HepG2 (cell line): Measurements from ENCODE around the gene ZGRF1. TPM values are rescaled to one million over a fixed set of nuclear protein-coding genes. Genes with fewer than 3 reads are reported as not detected.

Source experiments
- ATAC-seq: fragments of 200-7000 bp; cut with Tn5 transposase; 3 replicates; pipeline ENCODE4 v1.9.1; 2020; ENCODE audit warnings: mild to moderate bottlenecking, moderate library complexity
- BruUV-seq: library from RNA; stranded (reverse); fragments of 400-500 nt; replicated peaks from 2 replicates; lab custom pipeline; 2021; lab: Mats Ljungman, UMichigan
- CTCF ChIA-PET: fragments of 300-600 bp; formaldehyde crosslinking; extraction: SDS; loops from one replicate; lab custom pipeline; 2021; ENCODE audit warnings: low total read pairs, inconsistent platforms, low intra/inter-chr PET ratio; lab: Yijun Ruan, JAX
- POLR2A ChIA-PET: fragments of 350-600 bp; sonication (Branson Sonifier 250); formaldehyde crosslinking; loops from one replicate; lab custom pipeline; 2020; ENCODE audit warnings: antibody characterized with exemption, inconsistent platforms; lab: Yijun Ruan, JAX
- DNase-seq: peaks from one replicate; pipeline ENCODE4 v3.0.0-alpha.2; 2015; ENCODE audit warnings: low spot score
- FAIRE-seq: peaks from 3 replicates; lab custom pipeline; 2011; peaks lifted over from hg19 to GRCh38; lab: Jason Lieb, UNC
- H2AFZ ChIP-seq: one replicate; pipeline ENCODE4 v1.6.1; 2011; ENCODE audit warnings: low read length, inconsistent platforms
- H3K27ac ChIP-seq: fragments of 300-600 bp; 3 replicates; pipeline ENCODE4 v1.8.0; 2011; ENCODE audit warnings: mixed run types, mild to moderate bottlenecking, mixed read lengths, low read length, inconsistent platforms; ENCODE audit not compliant: insufficient read depth; ENCODE audit errors: extremely low read length
- H3K27me3 ChIP-seq, 2 experiments: fragments of 200-600 bp in 1 of 2; 2 replicates in 1 of 2; 3 replicates in 1 of 2; pipeline versions ENCODE4 v1.6.0 to v1.8.0; 2011; ENCODE audit warnings: low read length in 2 of 2, mild to moderate bottlenecking in 2 of 2, moderate library complexity in 2 of 2, inconsistent platforms in 1 of 2; ENCODE audit not compliant: insufficient read depth in 2 of 2, control insufficient read depth in 1 of 2
- H3K36me3 ChIP-seq, 2 experiments: fragments of 200-600 bp in 1 of 2; replicated peaks in 1 of 2; 2 replicates in 1 of 2; 3 replicates in 1 of 2; pipeline versions ENCODE4 v1.5.1 to v1.8.0; 2011; ENCODE audit warnings: low read length in 2 of 2, inconsistent platforms in 1 of 2; ENCODE audit not compliant: insufficient read depth in 2 of 2, control insufficient read depth in 1 of 2
- H3K4me1 ChIP-seq: 2 replicates; pipeline ENCODE4 v1.5.1; 2012; ENCODE audit warnings: low read length, inconsistent platforms; ENCODE audit not compliant: insufficient read depth
- H3K4me2 ChIP-seq: 2 replicates; pipeline ENCODE4 v1.6.0; 2011; ENCODE audit warnings: low read depth, low read length, inconsistent platforms
- H3K4me3 ChIP-seq, 3 experiments: fragments of 200-600 bp in 1 of 3; sonication (generic), shearing (Covaris generic) in 1 of 3; replicated peaks in 1 of 3; 2 replicates each; pipeline ENCODE4 v1.5.1; 2011 to 2016; ENCODE audit warnings: low read length in 3 of 3, inconsistent platforms in 2 of 3, low read depth in 2 of 3, mild to moderate bottlenecking in 2 of 3, control low read depth in 1 of 3, mixed read lengths in 1 of 3; ENCODE audit not compliant: insufficient read depth in 1 of 3
- H3K79me2 ChIP-seq: one replicate; pipeline ENCODE4 v1.6.1; 2011; ENCODE audit warnings: low read length, inconsistent platforms; ENCODE audit not compliant: insufficient read depth
- H3K9ac ChIP-seq: 2 replicates; pipeline ENCODE4 v1.6.0; 2011; ENCODE audit warnings: mild to moderate bottlenecking, low read depth, low read length, inconsistent platforms; ENCODE audit not compliant: insufficient read depth
- H3K9me3 ChIP-seq: 2 replicates; pipeline ENCODE4 v1.5.1; 2012; ENCODE audit warnings: mild to moderate bottlenecking, low read length
- H4K20me1 ChIP-seq: 2 replicates; pipeline ENCODE4 v1.6.0; 2011; ENCODE audit warnings: inconsistent platforms, mild to moderate bottlenecking, low read length, moderate library complexity; ENCODE audit not compliant: insufficient read depth
- GTF3A ChIP-seq: sonication (generic); formaldehyde crosslinking; conservative IDR thresholded peaks from 2 replicates; pipeline ENCODE4 v1.4.0; 2020; ENCODE audit warnings: mild to moderate bottlenecking, missing genetic modification reagents
- NR3C1 ChIP-seq: sonication (generic); formaldehyde crosslinking; IDR thresholded peaks from 2 replicates; pipeline ENCODE4 v1.4.0; 2020; ENCODE audit warnings: missing genetic modification reagents
- SP1 ChIP-seq, 2 experiments: fragments of 450-650 bp in 1 of 2; sonication (generic) in 1 of 2; formaldehyde crosslinking in 1 of 2; IDR thresholded peaks; 2 replicates each; pipeline versions ENCODE4 v1.4.0 to v1.6.1; 2016 to 2020; ENCODE audit warnings: missing genetic modification reagents in 1 of 2
- ZBTB3 ChIP-seq: sonication (generic); formaldehyde crosslinking; IDR thresholded peaks from 2 replicates; pipeline ENCODE4 v1.4.0; 2020; ENCODE audit warnings: low read depth, mild to moderate bottlenecking, moderate library complexity, missing genetic modification reagents, borderline replicate concordance
- ZC3H4 ChIP-seq: sonication (generic); formaldehyde crosslinking; IDR thresholded peaks from 2 replicates; pipeline ENCODE4 v1.4.0; 2020; ENCODE audit warnings: missing genetic modification reagents, borderline replicate concordance
- ZFP36L1 ChIP-seq: sonication (generic); formaldehyde crosslinking; IDR thresholded peaks from 2 replicates; pipeline ENCODE4 v1.8.0; 2022; ENCODE audit warnings: mild to moderate bottlenecking, missing genetic modification reagents, moderate library complexity
- WGBS: methylation state at CpG from one replicate; pipeline ENCODE4 v1.1.6; 2017; ENCODE audit warnings: low lambda C conversion rate; 5-methylcytosine and 5-hydroxymethylcytosine counted together
- in situ Hi-C: cut with HindIII; loops from 2 replicates; pipeline ENCODE4 v1.10.0; 2017; ENCODE audit warnings: low pct_unique_long_range_greater_than_20kb; ENCODE audit not compliant: extremely low pct_ligation_motif_present
- intact Hi-C: fragments of 100-400 bp; cut with micrococcal nuclease; formaldehyde crosslinking; loops from one replicate; pipeline ENCODE4 v1.10.0; 2022; ENCODE audit not compliant: unreplicated experiment
- polyA plus RNA-seq, 8 experiments: library from polyadenylated mRNA; depleted of rRNA in 3 of 8; stranded (reverse) in 7 of 8; unstranded in 1 of 8; fragments of >200 nt; fragmentation: Illumina TruSeq in 4 of 8; extraction: Trizol in 4 of 8; gene quantifications; 2 replicates each; pipeline versions ENCODE4 v1.2.1 to v1.2.3, GENCODE V29; 2011 to 2016; ENCODE audit warnings: low read depth in 4 of 8, missing spikeins in 1 of 8, mixed read lengths in 1 of 8; ENCODE audit not compliant: insufficient read depth in 1 of 8
- total RNA-seq, 5 experiments: library from RNA; depleted of rRNA; stranded (reverse); fragments of >200 nt; fragmentation: Illumina TruSeq; extraction: Trizol; gene quantifications; 2 replicates each; pipeline ENCODE4 v1.2.3, GENCODE V29; 2016; ENCODE audit warnings: low read depth in 1 of 5
- TF ChIP-seq, protein P1 (sequence below): sonication (generic); formaldehyde crosslinking; IDR thresholded peaks from 2 replicates; pipeline ENCODE4 v1.5.1; 2020; ENCODE audit warnings: missing genetic modification reagents, mild to moderate bottlenecking, borderline replicate concordance
- TF ChIP-seq, protein P2 (sequence below): sonication (generic); formaldehyde crosslinking; IDR thresholded peaks from 2 replicates; pipeline ENCODE4 v1.5.0; 2020; ENCODE audit warnings: missing genetic modification reagents

ZGRF1 gene
- total and polyA plus RNA-seq, 2 of the 13 experiments (the other 11 are each of a cell fraction or from before 2014, with no cell fraction given), result 8.6 to 15.9 TPM

DNA sequence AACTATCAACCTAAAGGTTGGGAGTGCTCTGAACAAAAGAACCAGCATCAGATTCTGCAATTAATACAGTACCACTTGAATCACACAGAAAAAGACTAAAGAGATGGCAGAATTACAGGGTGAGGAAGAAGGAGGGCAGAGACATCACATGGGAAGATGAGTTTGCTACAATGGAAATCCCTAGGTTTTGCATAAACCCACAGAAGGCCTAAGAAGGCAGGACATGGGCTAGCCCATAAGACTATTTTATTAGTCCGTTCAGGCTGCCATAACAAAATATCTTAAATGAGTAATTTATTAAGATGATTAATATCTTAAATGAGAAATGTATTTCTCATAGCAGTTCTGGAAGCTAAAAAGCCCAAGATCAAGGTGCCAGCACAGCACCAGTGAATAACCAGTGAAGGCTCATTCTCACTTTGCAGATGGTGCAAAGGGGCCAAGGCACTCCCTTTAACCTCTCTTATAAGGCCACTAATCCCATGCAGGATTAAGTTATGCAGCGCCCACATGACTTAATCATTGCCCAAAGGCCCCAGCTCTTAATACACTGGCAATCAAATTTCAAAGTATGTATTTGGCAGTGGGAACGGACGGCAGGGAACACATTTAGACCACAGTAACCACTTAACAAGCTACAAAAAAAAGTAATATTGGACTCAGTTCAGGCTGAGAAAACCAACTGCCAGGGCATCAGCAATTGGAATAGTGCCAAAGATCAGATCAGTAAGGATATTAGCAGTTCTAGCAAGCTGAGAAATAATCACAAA is 73.1 kb downstream of the ZGRF1 start (continued):
- TF ChIP-seq ZBTB3, result no peak
- TF ChIP-seq, protein P1, sequence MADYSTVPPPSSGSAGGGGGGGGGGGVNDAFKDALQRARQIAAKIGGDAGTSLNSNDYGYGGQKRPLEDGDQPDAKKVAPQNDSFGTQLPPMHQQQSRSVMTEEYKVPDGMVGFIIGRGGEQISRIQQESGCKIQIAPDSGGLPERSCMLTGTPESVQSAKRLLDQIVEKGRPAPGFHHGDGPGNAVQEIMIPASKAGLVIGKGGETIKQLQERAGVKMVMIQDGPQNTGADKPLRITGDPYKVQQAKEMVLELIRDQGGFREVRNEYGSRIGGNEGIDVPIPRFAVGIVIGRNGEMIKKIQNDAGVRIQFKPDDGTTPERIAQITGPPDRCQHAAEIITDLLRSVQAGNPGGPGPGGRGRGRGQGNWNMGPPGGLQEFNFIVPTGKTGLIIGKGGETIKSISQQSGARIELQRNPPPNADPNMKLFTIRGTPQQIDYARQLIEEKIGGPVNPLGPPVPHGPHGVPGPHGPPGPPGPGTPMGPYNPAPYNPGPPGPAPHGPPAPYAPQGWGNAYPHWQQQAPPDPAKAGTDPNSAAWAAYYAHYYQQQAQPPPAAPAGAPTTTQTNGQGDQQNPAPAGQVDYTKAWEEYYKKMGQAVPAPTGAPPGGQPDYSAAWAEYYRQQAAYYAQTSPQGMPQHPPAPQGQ (CRISPR knock-in tag), result no peak
- TF ChIP-seq SP1 (IDR thresholded peaks at IDR 0.05), result no peak
- TF ChIP-seq SP1 (CRISPR knock-in tag; IDR thresholded peaks at IDR 0.05), result no peak
- TF ChIP-seq, protein P2, sequence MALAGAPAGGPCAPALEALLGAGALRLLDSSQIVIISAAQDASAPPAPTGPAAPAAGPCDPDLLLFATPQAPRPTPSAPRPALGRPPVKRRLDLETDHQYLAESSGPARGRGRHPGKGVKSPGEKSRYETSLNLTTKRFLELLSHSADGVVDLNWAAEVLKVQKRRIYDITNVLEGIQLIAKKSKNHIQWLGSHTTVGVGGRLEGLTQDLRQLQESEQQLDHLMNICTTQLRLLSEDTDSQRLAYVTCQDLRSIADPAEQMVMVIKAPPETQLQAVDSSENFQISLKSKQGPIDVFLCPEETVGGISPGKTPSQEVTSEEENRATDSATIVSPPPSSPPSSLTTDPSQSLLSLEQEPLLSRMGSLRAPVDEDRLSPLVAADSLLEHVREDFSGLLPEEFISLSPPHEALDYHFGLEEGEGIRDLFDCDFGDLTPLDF (CRISPR knock-in tag), result no peak
- no peak for TF ChIP-seq NR3C1 (CRISPR knock-in tag)
- TF ChIP-seq GTF3A, result no peak
- TF ChIP-seq, all 625 proteins: peak for 0

GRCh38 chr4:112562254-112562879 is 74.3 kb downstream of the ZGRF1 start:
- no peak for FAIRE-seq
- ChIA-PET CTCF (no interaction called here), POLR2A (no interaction called here)
- H3K4me1 ChIP-seq, result no peaks in the 10 kb centered on the region
- 91% methylated on average over 2 of the region's 2 CpGs for WGBS
- no peak for ATAC-seq
- no peaks in the 10 kb centered on the region for H4K20me1 ChIP-seq
- H3K9me3 ChIP-seq, result no peaks in the 10 kb centered on the region
- no peak overlapping the region for H3K9ac ChIP-seq
- no peak overlapping the region for H2AFZ ChIP-seq
- no peak for DNase-seq
- no TSS peak for BruUV-seq
- intact Hi-C loops, result no loop called here
- H3K4me2 ChIP-seq, result no peak overlapping the region
- H3K4me3 ChIP-seq, result no peak overlapping the region
- TF ChIP-seq ZC3H4, result no peak
- TF ChIP-seq ZFP36L1 (CRISPR knock-in tag), result no peak
- no peaks in the 10 kb centered on the region for H3K27me3 ChIP-seq
- H3K27ac ChIP-seq, result no peak overlapping the region
- H3K36me3 ChIP-seq, result peaks cover 2% of the 10 kb centered on the region in 2 experiments; a peak in 2 of 5 replicates
- in situ Hi-C loops, result no loop called here
- H3K79me2 ChIP-seq, result no peaks in the 10 kb centered on the region
